HFFc6 (cell line): Measurements from ENCODE around the gene RTN4RL1. TPM values are rescaled to one million over a fixed set of nuclear protein-coding genes. Genes with fewer than 3 reads are reported as not detected.

Source experiments
- DNase-seq: peaks from one replicate; pipeline ENCODE4 v3.0.0-alpha.2; 2018
- H3K27ac Mint-ChIP-seq: 2 replicates; pipeline ENCODE4 v1.8.0; 2020; ENCODE audit warnings: mild to moderate bottlenecking, mixed read lengths
- H3K27me3 Mint-ChIP-seq: 2 replicates; pipeline ENCODE4 v1.8.0; 2021; ENCODE audit warnings: mild to moderate bottlenecking, moderate library complexity, mixed read lengths; ENCODE audit not compliant: insufficient read depth
- H3K36me3 Mint-ChIP-seq: 2 replicates; pipeline ENCODE4 v1.8.0; 2021; ENCODE audit warnings: low read depth, mixed read lengths
- H3K4me1 Mint-ChIP-seq: 2 replicates; pipeline ENCODE4 v1.8.0; 2020; ENCODE audit warnings: low read depth, mixed read lengths
- H3K4me3 Mint-ChIP-seq: 2 replicates; pipeline ENCODE4 v1.8.0; 2020; ENCODE audit warnings: mild to moderate bottlenecking, moderate library complexity, mixed read lengths
- H3K9me3 Mint-ChIP-seq: 2 replicates; pipeline ENCODE4 v1.8.0; 2020; ENCODE audit warnings: mild to moderate bottlenecking, mixed read lengths
- CTCF ChIP-seq: fragments of 200-600 bp; sonication (generic); IDR thresholded peaks from 2 replicates; pipeline ENCODE4 v1.5.0; 2021; ENCODE audit warnings: antibody characterized with exemption, mild to moderate bottlenecking
- total RNA-seq, 6 experiments: library from RNA; stranded (reverse); fragmentation: NEBNext Ultra II Directional; extraction: Animal tissue kit (Norgen Biotek cat#: 25700); gene quantifications; 2 replicates in 1 of 6; 3 replicates in 5 of 6; pipeline ENCODE4 v1.2.3, GENCODE V29; 2021

The RTN4RL1 gene
- total RNA-seq, 6 experiments from 2014 or later = 0.33 to 0.60 (median 0.39) TPM

DNA sequence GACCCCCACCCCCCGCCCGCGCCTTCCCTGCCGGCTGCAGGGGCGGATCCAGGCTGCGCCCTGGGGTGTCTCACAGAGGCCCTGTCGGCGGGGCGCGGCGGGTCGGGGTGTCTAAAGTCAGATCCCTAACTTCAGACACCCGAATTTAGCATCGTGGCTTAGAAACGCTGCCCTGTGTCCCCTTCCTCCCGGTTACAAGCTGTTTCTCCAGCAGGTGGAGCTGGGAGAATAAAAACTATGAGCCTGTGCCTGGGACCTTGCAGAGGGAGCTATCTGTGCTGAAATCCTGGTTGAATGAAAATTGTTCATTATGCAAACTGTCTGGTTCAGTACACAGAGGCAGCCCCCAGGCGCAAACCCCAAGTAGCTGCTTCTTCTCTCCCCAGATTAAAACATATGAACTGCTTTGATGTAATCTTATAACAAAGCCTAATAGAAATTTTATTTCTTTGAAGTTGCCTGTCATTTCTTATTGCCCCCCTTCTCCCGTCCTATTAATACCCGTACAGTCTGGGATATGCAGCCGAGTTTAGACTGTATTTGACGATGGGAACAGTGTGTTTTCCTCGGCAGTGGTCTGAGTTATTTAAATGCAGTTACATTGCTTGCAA is 116.3 kb downstream of the RTN4RL1 start:
- H3K27ac Mint-ChIP-seq = no peak overlapping the region
- H3K27me3 Mint-ChIP-seq = peaks cover 33% of the 10 kb centered on the region
- no peak overlapping the region; the same call in 1 of the 2 replicates for H3K4me3 Mint-ChIP-seq
- peak; percentile 84 for TF ChIP-seq CTCF
- H3K36me3 Mint-ChIP-seq = no peaks in the 10 kb centered on the region
- no peaks in the 10 kb centered on the region for H3K9me3 Mint-ChIP-seq
- H3K4me1 Mint-ChIP-seq = peaks cover 12% of the 10 kb centered on the region; the same call in 1 of the 2 replicates
- DNase-seq = peak; percentile 70

DNA sequence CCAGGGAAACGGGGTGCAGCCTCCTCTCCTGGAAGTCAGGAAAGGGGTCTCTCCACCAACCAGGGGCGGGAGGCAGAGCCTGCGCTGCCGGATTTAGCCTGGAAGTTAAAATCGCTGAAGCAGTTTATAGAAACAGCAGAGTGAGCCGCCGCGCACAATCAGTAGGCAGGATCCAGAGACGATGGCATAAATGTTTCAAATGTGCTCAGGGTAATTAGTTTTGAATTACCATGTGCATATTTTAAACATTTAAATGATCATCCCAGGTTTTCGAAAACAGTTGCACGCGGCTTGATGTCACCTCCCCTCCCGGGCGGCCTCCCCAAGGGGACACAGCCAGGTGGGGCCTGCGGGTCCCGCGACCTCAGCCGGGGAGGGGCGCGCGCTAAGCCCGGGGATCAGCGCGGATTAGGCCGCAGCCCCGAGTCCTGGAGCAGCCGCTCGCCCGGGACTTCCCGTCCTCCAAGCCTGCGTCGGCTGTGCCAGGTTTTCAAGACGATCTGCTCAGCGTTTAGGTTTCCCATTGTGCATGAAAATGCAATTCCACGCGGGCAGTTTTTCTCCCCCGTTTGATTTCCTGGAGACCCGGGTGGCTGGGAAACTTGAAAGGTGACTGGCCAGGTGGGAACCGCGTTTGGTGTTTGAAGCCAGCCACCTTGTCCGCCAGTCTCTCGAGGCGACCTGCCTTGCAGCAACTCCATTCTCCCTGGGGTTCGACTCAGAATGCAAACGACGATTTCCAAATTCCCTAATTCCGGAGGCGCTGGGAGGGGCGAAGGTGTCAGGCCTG is 117.0 kb downstream of the RTN4RL1 start:
- Mint-ChIP-seq H3K4me1 (peaks cover 12% of the 10 kb centered on the region; the same call in 1 of the 2 replicates), H3K27me3 (peaks cover 28% of the 10 kb centered on the region), H3K4me3 (peak overlapping the region; percentile 70; the same call in 1 of the 2 replicates), H3K9me3 (no peaks in the 10 kb centered on the region), H3K27ac (no peak overlapping the region), H3K36me3 (no peaks in the 10 kb centered on the region)
- DNase-seq = no peak
- no peak for TF ChIP-seq CTCF

- Mint-ChIP-seq H3K27me3 (peaks cover 24% of the 10 kb centered on the region), H3K27ac (no peak overlapping the region), H3K4me1 (peaks cover 12% of the 10 kb centered on the region; the same call in 1 of the 2 replicates), H3K4me3 (no peak overlapping the region), H3K9me3 (no peaks in the 10 kb centered on the region), H3K36me3 (no peaks in the 10 kb centered on the region)
- no peak for DNase-seq
- no peak for TF ChIP-seq CTCF
These were observed 117.9 kb downstream of the RTN4RL1 start for GRCh38 chr17:1907216-1907631.

DNA sequence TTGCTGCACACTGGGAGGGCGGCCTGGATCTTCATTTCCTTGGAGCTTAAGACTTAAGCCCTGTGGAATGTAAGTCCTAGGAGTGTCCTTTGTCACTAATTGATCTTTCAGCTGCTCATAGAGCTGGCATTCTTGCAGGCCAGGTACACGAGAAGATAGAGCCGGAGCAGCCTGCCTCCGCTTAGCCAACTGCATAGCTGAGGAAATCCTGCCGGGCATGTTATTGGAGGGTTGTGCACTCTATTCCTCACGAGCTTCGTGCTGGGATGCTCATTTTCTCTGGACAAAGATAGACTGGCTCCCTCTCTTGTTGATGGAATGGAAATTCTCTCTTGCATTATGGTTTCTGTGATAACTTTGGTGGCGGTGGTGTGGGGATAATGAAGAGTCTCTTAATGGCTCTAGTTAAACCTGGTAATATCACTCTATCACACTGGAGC is 118.5 kb downstream of the RTN4RL1 start:
- no peaks in the 10 kb centered on the region for H3K36me3 Mint-ChIP-seq

More for the DNA sequence above, 118.5 kb downstream of the RTN4RL1 start:
- no peak for TF ChIP-seq CTCF
- Mint-ChIP-seq H3K27ac (no peak overlapping the region), H3K27me3 (peaks cover 21% of the 10 kb centered on the region), H3K4me3 (no peak overlapping the region), H3K4me1 (peaks cover 12% of the 10 kb centered on the region; the same call in 1 of the 2 replicates), H3K9me3 (no peaks in the 10 kb centered on the region)
- no peak for DNase-seq
